Loucy (cell line): ENCODE results near the gene IP6K3.

Source experiments
- H2AFZ ChIP-seq: fragments of 200-600 bp; sonication (generic); 2 replicates; pipeline ENCODE4 v1.6.0; 2016; ENCODE audit warnings: antibody characterized with exemption, mild to moderate bottlenecking, low read length, moderate library complexity
- H3F3A ChIP-seq: fragments of 200-600 bp; 2 replicates; pipeline ENCODE4 v1.6.0; 2016; ENCODE audit warnings: antibody characterized with exemption, low read depth, mild to moderate bottlenecking
- H3K27me3 ChIP-seq: fragments of 200-600 bp; sonication (generic); 2 replicates; pipeline ENCODE4 v1.6.1; 2014; ENCODE audit warnings: low read length, mild to moderate bottlenecking; ENCODE audit not compliant: insufficient read depth, poor library complexity, severe bottlenecking
- H3K36me3 ChIP-seq: fragments of 200-600 bp; sonication (generic); 2 replicates; pipeline ENCODE4 v1.6.1; 2016; ENCODE audit warnings: low read length; ENCODE audit not compliant: insufficient read depth
- H3K4me1 ChIP-seq: fragments of 200-600 bp; sonication (generic); 2 replicates; pipeline ENCODE4 v1.5.1; 2014; ENCODE audit warnings: low read length, mild to moderate bottlenecking; ENCODE audit not compliant: insufficient read depth, poor library complexity, severe bottlenecking
- H3K4me2 ChIP-seq: fragments of 200-600 bp; sonication (generic); 2 replicates; pipeline ENCODE4 v1.6.0; 2014; ENCODE audit warnings: antibody characterized with exemption, low read length, low read depth, mild to moderate bottlenecking; ENCODE audit not compliant: poor library complexity, severe bottlenecking
- H3K4me3 ChIP-seq: fragments of 200-600 bp; sonication (generic); 2 replicates; pipeline ENCODE4 v1.5.1; 2014; ENCODE audit warnings: low read length, mild to moderate bottlenecking, mixed read lengths; ENCODE audit not compliant: poor library complexity, severe bottlenecking
- H3K79me2 ChIP-seq: fragments of 200-600 bp; sonication (generic); 2 replicates; pipeline ENCODE4 v1.6.1; 2014; ENCODE audit warnings: low read length; ENCODE audit not compliant: insufficient read depth
- H3K9ac ChIP-seq: fragments of 200-600 bp; sonication (generic); 2 replicates; pipeline ENCODE4 v1.6.0; 2014; ENCODE audit warnings: mild to moderate bottlenecking, low read depth, low read length, moderate library complexity; ENCODE audit not compliant: poor library complexity, severe bottlenecking
- H3K9me2 ChIP-seq: fragments of 200-600 bp; sonication (generic); replicated peaks from 2 replicates; pipeline ENCODE4 v1.6.1; 2016; ENCODE audit warnings: low read depth, low read length, mixed read lengths
- H3K9me3 ChIP-seq: fragments of 200-600 bp; sonication (generic); 2 replicates; pipeline ENCODE4 v1.6.1; 2014; ENCODE audit warnings: mild to moderate bottlenecking, antibody characterized with exemption, low read length, low read depth; ENCODE audit not compliant: insufficient read depth
- H4K20me1 ChIP-seq: fragments of 200-600 bp; sonication (generic); 2 replicates; pipeline ENCODE4 v1.6.0; 2014; ENCODE audit warnings: antibody characterized with exemption, low read length, mild to moderate bottlenecking; ENCODE audit not compliant: insufficient read depth, poor library complexity, severe bottlenecking
- EZH2phosphoT487 ChIP-seq: fragments of 200-600 bp; IDR thresholded peaks from 2 replicates; pipeline ENCODE4 v1.6.1; 2018; ENCODE audit warnings: antibody characterized with exemption, mild to moderate bottlenecking, moderate library complexity, borderline replicate concordance
- TF ChIP-seq, protein P1 (sequence below): fragments of 200-600 bp; sonication (generic); conservative IDR thresholded peaks from 2 replicates; pipeline ENCODE4 v1.5.1; 2014; ENCODE audit warnings: mild to moderate bottlenecking, antibody characterized with exemption, low read length

IP6K3 gene

DNA sequence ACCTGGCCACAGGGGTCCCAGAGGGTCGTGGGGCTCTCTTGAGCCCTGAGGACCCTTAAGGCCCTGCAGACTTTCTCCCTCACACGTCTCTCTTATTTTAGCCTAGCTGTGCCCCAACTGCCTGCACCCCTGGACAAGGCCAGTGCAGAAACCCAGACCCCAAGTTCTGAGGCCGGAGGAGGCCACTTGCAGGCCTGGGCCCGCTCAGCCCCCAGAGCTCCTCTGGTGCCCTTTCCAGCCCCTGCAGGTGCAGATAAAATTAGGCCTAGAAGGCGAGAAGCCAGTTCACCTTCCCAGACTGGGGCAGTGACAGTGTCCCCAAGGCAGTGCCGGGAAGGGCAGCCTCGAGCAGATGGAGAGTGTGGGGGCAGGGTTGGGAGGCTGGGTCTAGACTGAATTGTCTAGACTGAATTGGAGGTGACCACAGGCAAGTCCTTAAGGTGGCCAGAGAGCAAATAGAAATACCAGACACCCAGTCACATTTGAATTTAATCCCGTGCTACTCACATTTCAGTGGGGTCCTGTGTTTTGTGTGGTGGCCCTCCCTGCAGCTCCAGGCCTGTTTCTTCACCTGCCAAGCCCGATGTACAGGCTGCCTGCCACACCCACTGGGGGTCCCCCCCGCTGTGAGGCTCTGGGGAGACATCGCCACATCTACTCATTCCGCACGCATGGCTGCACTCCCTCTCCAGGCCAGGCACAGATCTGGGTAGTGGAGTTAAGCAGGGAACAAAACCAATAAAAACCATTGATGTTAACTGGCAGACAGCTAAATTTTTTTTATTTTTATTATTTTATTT lies 8.6 kb upstream of the IP6K3 start:
- H3K9ac ChIP-seq = no peak overlapping the region
- no peak overlapping the region for H2AFZ ChIP-seq
- peaks cover 10% of the 10 kb centered on the region for H3K4me1 ChIP-seq
- H3K9me2 ChIP-seq = no peaks in the 10 kb centered on the region
- H3K4me3 ChIP-seq = no peak overlapping the region
- H3K36me3 ChIP-seq = no peaks in the 10 kb centered on the region
- no peak overlapping the region for H3K4me2 ChIP-seq
- H3K9me3 ChIP-seq = no peaks in the 10 kb centered on the region
- no peaks in the 10 kb centered on the region for H3F3A ChIP-seq
- H3K79me2 ChIP-seq = no peaks in the 10 kb centered on the region
- no peaks in the 10 kb centered on the region for H4K20me1 ChIP-seq
- H3K27me3 ChIP-seq = no peaks in the 10 kb centered on the region
- TF ChIP-seq, protein P1, sequence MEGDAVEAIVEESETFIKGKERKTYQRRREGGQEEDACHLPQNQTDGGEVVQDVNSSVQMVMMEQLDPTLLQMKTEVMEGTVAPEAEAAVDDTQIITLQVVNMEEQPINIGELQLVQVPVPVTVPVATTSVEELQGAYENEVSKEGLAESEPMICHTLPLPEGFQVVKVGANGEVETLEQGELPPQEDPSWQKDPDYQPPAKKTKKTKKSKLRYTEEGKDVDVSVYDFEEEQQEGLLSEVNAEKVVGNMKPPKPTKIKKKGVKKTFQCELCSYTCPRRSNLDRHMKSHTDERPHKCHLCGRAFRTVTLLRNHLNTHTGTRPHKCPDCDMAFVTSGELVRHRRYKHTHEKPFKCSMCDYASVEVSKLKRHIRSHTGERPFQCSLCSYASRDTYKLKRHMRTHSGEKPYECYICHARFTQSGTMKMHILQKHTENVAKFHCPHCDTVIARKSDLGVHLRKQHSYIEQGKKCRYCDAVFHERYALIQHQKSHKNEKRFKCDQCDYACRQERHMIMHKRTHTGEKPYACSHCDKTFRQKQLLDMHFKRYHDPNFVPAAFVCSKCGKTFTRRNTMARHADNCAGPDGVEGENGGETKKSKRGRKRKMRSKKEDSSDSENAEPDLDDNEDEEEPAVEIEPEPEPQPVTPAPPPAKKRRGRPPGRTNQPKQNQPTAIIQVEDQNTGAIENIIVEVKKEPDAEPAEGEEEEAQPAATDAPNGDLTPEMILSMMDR = no peak

DNA sequence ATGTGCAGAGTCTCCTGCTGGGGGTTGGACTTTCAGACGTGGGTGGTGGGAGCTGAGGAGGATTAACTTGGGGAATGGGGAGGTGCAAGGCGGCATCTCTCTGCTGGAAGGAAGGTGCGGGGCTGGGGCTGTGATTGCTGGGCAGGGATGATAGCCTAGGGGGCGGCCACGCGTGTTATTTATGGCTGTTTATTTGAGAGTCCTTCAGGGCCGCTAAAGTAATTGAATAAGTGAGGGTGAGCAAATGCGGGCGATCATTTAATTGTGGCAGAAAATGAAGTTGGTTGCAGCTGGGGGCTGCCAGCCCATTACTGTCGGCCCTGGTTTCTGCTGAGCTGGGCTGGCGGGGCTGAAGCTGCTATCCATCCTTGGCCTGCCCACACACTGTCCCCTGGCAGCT lies 7.5 kb upstream of the IP6K3 start:
- Histone ChIP-seq H3K27me3 (no peaks in the 10 kb centered on the region), H3K79me2 (no peaks in the 10 kb centered on the region), H2AFZ (no peak overlapping the region), H3K4me3 (no peak overlapping the region), H3K9me2 (no peaks in the 10 kb centered on the region), H3F3A (no peaks in the 10 kb centered on the region), H3K9me3 (no peaks in the 10 kb centered on the region), H3K4me1 (peaks cover 5% of the 10 kb centered on the region), H3K36me3 (no peaks in the 10 kb centered on the region), H3K9ac (no peak overlapping the region), H4K20me1 (no peaks in the 10 kb centered on the region), H3K4me2 (no peak overlapping the region)
- TF ChIP-seq, protein P1 = no peak
- TF ChIP-seq EZH2phosphoT487 = no peak

DNA sequence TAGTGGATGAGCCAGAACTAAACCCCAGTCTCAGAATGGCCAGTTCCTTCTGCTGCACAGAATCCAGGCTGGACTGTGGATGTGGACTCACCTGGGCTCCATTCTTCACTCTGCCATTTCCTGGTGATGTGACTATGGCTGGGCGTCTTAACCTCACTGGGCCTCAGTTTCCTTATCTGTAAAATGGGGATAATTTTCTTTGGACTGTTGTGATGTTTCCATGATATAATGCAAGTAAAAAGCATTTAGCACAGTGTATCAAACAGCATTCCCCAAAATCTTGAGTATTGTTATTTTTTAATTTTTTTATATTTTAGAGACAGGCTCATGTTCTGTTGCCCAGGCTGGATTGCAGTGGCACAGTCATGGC lies 5.9 kb upstream of the IP6K3 start:
- H3K9ac ChIP-seq = no peak overlapping the region
- H3K79me2 ChIP-seq = no peaks in the 10 kb centered on the region
- H3K9me2 ChIP-seq = no peaks in the 10 kb centered on the region
- no peak overlapping the region for H2AFZ ChIP-seq
- H3K4me2 ChIP-seq = no peak overlapping the region
- no peaks in the 10 kb centered on the region for H3K36me3 ChIP-seq
- H3K4me3 ChIP-seq = no peak overlapping the region
- no peaks in the 10 kb centered on the region for H4K20me1 ChIP-seq
- no peak for TF ChIP-seq EZH2phosphoT487
- TF ChIP-seq, protein P1 = no peak
- no peaks in the 10 kb centered on the region for H3F3A ChIP-seq
- H3K4me1 ChIP-seq = peaks cover 5% of the 10 kb centered on the region
- no peaks in the 10 kb centered on the region for H3K9me3 ChIP-seq
- no peaks in the 10 kb centered on the region for H3K27me3 ChIP-seq
